ENCODE data around the gene PRRT2. TPM values are rescaled to one million over a fixed set of nuclear protein-coding genes. Genes with fewer than 3 reads are reported as not detected.
"Not testable (repeated sequence)": the region's sequence is repeated elsewhere in the genome, so short reads cannot be mapped to it uniquely, and the experiment has no call there.

Gene PRRT2
- total RNA-seq: 1 to 10 TPM in 1 of 2 experiments, under 1 TPM in 1; 0.67 to 1.1 TPM

GRCh38 chr16:29811896-29812665, at the start of gene PRRT2:
TSS of gene PRRT2 (plus strand) at chr16:29812193. CDS start at chr16:29813055, 862 bp downstream.
- CTCF ChIA-PET: interaction anchor here (1.0 to 2.7 kb wide), 4 partner anchors 8 to 111 kb away, joined by 4 to 10 read pairs (median 6); partner anchors contain the start of gene MVP
- POLR2A ChIA-PET: interaction anchor here (0.5 to 1.2 kb wide), 2 partner anchors 21 to 1381 kb away, joined by 3 read pairs; partner anchors contain the start of gene KIF22

DNA sequence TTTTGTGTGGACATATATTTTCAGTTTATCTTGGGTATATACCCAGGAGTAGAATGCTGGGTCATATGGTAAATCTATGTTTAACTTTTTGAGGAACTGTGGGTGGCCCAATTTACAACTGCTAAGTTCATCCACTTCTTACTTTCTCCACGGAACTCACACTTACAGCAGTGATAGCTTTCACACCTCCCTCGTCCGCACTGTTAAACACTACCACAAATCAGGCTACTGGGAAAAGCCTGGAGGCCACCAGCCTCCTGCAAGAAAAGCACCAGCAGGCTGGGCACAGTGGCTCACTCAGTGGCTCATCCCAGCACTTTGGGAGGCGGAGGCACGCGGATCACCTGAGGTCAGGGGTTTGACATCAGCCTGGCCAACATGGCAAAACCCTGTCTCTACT, 48.7 kb upstream of the PRRT2 start:
- POLR2A ChIA-PET: no interaction called here
- CTCF ChIA-PET: no interaction called here

GRCh38 chr16:29765167-29766032, 46.6 kb upstream of the PRRT2 start:
- CTCF ChIA-PET: interaction anchor here (0.6 to 1.4 kb wide), 3 partner anchors 12 to 61 kb away, joined by 3 to 4 read pairs (median 3); no protein-coding TSS in a partner anchor
- POLR2A ChIA-PET: no interaction called here

- POLR2A ChIA-PET: no interaction called here
- CTCF ChIA-PET: interaction anchor here (0.7 kb wide), 1 partner anchor 59 kb away, joined by 3 read pairs; no protein-coding TSS in a partner anchor
Measured at GRCh38 chr16:29766571-29766970, 45.4 kb upstream of the PRRT2 start.

DNA sequence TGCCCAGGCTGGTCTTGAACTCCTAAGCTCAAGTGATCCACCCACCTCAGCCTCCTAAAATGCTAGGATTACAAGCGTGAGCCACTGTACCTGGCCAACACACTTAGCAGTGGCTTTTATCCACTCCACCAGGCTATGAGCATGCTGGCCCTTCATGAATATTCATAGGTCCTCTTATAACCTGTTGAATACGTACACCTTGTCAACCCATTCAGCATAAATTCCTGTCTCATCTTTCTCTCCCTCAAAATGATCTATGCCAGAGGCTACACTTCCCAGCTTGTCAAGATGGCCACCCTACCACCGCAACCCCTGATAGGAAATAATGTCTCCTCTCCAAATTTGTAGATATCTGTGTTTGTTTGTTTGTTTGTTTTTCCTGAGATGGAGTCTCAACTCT, 44.9 kb upstream of the PRRT2 start:
- ChIA-PET CTCF (interaction anchor here (0.7 kb wide), 1 partner anchor 59 kb away, joined by 3 read pairs; no protein-coding TSS in a partner anchor), POLR2A (no interaction called here)

DNA sequence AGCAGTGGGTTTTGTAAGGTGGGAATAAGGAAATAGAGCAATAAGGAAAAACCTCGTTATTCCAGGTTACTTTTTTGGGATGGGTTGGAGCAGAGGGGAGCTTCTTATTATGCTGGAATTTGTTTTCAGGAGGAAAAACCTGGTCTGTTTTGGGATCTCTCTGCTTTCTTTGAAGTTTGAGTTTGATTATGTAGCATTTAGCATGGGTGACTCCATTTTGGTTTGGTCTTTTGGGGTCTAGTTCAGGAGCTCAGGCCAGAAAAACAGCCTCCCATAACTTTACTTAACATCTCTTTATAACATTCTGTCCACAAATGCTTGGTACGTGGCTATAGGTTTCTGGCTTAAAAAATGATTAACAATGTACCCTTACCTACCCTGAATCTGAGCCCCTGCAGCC, 42.5 kb upstream of the PRRT2 start:
- POLR2A ChIA-PET: no interaction called here
- CTCF ChIA-PET: interaction anchor here (0.8 to 1.1 kb wide), 2 partner anchors 15 to 21 kb away, joined by 3 read pairs; partner anchors contain the start of gene KIF22

GRCh38 chr16:29770250-29770929, 41.6 kb upstream of the PRRT2 start:
- ChIA-PET POLR2A (no interaction called here), CTCF (interaction anchor here (0.6 kb wide), 1 partner anchor 104 kb away, joined by 3 read pairs; no protein-coding TSS in a partner anchor)

DNA sequence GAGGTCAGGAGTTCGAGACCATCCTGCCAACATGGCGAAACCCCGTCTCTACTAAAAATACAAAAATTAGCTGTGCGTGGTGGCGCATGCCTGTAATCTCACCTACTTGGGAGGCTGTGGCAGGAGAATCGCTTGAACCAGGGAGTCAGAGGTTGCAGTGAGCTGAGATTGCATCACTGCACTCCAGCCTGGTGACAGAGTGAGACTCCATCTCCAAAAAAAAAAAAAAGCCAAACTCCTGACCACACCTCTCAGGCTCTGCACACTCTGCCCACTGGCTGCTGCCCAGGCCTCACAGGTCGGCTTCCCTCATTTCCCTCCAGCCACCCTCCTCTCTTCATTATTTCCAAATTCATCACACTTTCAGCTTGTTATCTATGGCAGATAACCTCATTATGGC, 39.7 kb upstream of the PRRT2 start:
- CTCF ChIA-PET: not testable (repeated sequence)

DNA sequence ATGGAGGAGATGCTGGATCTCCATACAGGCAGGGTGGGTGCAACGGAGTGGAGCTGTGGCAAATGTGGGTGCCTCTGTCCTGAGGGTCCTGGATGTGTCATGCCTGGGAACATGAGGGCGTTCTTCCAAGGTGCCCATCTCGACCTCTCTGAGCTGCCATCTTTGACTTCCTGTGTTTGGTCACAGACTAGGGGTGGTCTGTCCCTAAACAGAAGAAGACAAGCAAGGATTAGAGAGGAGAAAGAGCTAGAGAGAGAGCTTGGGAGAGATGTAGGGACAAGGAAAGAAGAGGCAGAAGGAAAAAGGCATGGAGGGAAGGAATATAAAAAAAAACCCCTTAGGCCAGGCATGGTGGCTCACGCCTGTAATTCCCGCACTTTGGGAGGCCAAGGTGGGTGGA, 37.3 kb upstream of the PRRT2 start:
- ChIA-PET POLR2A (no interaction called here), CTCF (interaction anchor here (0.6 kb wide), 1 partner anchor 93 kb away, joined by 4 read pairs; no protein-coding TSS in a partner anchor)

More for the DNA sequence above, 39.7 kb upstream of the PRRT2 start:
- POLR2A ChIA-PET: not testable (repeated sequence)

GRCh38 chr16:29775742-29776408, 36.1 kb upstream of the PRRT2 start:
- ChIA-PET POLR2A (no interaction called here), CTCF (no interaction called here)

GRCh38 chr16:29777576-29778350, 34.2 kb upstream of the PRRT2 start, which contains the start of gene ZG16:
TSS of gene ZG16 (plus strand) at chr16:29778256. CDS start at chr16:29779267, 1,011 bp downstream.
- ChIA-PET CTCF (interaction anchor here (0.6 to 1.3 kb wide), 3 partner anchors 12 to 95 kb away, joined by 3 to 6 read pairs (median 4); partner anchors contain the start of gene KIF22), POLR2A (interaction anchor here (1.0 kb wide), 1 partner anchor 45 kb away, joined by 6 read pairs; no protein-coding TSS in a partner anchor)

- CTCF ChIA-PET: interaction anchor here (1.3 kb wide), 1 partner anchor 11 kb away, joined by 4 read pairs; the partner anchor contains the start of gene KIF22
- POLR2A ChIA-PET: no interaction called here
Measured at GRCh38 chr16:29779474-29779873, 32.5 kb upstream of the PRRT2 start.

- CTCF ChIA-PET: interaction anchor here (2.9 kb wide), 1 partner anchor 82 kb away, joined by 25 read pairs; no protein-coding TSS in a partner anchor
- POLR2A ChIA-PET: not testable (repeated sequence)
Measured at GRCh38 chr16:29783094-29783953, 28.7 kb upstream of the PRRT2 start.

GRCh38 chr16:29784157-29784556, 27.8 kb upstream of the PRRT2 start:
- ChIA-PET CTCF (interaction anchor here (0.9 to 2.9 kb wide), 10 partner anchors 11 to 83 kb away, joined by 3 to 25 read pairs (median 6); partner anchors contain the start of gene PAGR1), POLR2A (interaction anchor here (0.6 kb wide), 1 partner anchor 22 kb away, joined by 4 read pairs; no protein-coding TSS in a partner anchor)

- POLR2A ChIA-PET: interaction anchor here (0.6 to 1.0 kb wide), 2 partner anchors 23 to 963 kb away, joined by 3 to 4 read pairs; partner anchors contain the start of gene PHKG2
- CTCF ChIA-PET: interaction anchor here (0.7 to 2.9 kb wide), 18 partner anchors 10 to 292 kb away, joined by 3 to 25 read pairs (median 4); partner anchors contain the start of gene PAGR1
Measured at GRCh38 chr16:29784901-29785500, 27.0 kb upstream of the PRRT2 start.

DNA sequence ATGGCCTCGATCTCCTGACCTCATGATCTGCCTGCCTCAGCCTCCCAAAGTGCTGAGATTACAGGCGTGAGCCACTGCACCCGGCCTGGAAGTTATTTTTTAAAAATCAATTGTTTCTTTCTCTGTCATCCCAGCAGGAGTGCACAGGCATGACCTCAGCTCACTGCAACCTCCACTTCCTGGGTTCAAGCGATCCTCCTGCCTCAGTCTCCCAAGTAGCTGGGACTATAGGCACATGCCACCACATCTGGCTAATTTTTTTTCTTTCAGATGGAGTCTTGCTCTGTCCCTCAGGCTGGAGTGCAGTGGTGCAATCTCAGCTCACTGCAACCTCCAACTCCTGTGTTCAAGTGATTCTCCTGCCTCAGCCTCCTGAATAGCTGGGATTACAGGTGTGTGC, 24.8 kb upstream of the PRRT2 start:
- CTCF ChIA-PET, POLR2A ChIA-PET: not testable (repeated sequence)

All from activated CD8-positive, alpha-beta memory T cell treated with anti-CD3 and anti-CD28 coated beads for 36 hours (primary cell).